SH-SY5Y (cell line): ENCODE results near the gene KLK14.

ENCODE experiments used
- GATA2 ChIP-seq: IDR thresholded peaks from 2 replicates; pipeline ENCODE4 v1.6.1; 2011; ENCODE audit warnings: mild to moderate bottlenecking, low read depth, low read length
- GATA3 ChIP-seq: IDR thresholded peaks from 2 replicates; pipeline ENCODE4 v1.6.1; 2011; ENCODE audit warnings: low read depth, mild to moderate bottlenecking, low read length, moderate library complexity

The KLK14 gene

DNA sequence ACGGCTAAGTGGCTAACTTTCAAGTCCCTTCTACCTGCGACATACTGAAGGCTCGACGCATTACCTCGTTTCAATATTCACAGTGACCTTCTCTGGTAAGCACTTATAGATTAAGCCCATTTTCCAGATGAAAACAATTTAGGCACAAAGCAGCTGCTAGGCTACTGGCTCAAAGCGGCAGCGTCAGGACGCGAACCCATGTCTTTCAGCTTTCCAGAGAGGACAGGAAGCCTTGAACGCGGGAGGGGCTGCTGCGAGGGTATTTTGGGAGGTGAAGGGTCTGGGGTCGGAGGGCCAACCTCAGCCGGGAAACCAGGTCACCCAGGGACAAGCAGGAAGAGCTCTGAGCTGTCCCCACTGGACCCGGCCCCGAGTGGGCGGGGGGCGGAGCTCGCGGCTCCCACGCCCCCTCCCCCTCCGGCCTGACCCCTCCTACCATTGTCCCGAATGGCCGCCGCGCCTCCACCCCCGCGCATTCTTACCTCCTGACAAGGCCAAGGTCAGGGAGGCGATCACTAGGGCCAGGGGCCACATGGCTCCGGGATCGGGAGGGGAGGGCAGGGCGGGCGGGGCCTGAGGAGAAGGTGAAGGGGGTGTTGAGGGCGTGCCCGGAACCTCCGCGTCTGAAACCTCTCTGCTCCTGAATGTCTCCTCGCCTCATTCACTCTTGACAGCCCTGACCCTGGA, 18.0 kb downstream of the KLK14 start, which contains the start of gene KLK13:
Gene KLK13 (minus strand): TSS at position 559 of the 687 bp plus-strand sequence. CDS start 25 bp downstream, at position 534.
- TF ChIP-seq GATA3, result no peak
- TF ChIP-seq GATA2, result no peak

GRCh38 chr19:51063664-51064063, 19.0 kb downstream of the KLK14 start:
- TF ChIP-seq GATA3 (no peak), GATA2 (no peak)

GRCh38 chr19:51060973-51061372, 21.7 kb downstream of the KLK14 start:
- TF ChIP-seq GATA2 (no peak), GATA3 (no peak)

GRCh38 chr19:51060336-51060735, 22.4 kb downstream of the KLK14 start:
- no peak for TF ChIP-seq GATA3
- TF ChIP-seq GATA2, result no peak

DNA sequence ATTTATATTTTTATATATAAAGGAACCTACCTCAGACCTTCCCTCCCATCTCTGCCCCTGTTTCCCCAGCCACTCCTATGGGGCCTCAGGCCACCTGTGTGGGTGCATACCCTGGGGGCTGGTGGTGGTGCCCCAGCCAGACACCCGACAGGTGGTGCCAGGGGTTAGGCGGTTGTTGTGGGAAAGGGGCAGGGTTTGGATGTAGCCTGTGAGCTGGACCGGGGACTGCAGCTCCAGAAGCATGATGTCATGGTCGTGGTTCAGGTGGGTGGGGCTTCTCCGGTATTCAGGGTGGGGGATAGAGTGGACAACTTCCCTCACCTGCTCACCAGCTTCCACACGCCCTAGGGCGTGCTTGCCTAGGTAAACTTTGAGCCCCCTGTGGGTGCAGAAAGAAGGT, 23.0 kb downstream of the KLK14 start:
- TF ChIP-seq GATA3 (no peak), GATA2 (no peak)

DNA sequence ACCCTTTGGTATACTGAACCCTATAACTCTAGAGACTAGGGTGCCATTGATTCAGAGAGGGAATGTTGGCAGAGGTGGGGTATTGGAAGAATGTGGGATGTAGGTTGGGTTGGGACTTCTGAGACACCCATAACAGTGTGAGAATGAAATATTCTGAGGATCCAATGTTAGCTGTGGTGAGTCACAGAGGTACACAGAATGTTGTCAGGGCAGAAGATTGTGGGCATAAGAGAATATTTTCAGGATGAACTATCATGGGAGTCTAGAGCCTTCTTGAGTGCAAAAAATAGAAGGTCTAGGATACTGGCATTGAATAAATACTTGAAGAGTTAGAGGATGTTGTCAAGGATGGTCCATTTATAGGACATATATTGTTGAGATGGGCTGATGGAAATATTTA, 26.8 kb downstream of the KLK14 start:
- TF ChIP-seq GATA2, result no peak
- no peak for TF ChIP-seq GATA3

DNA sequence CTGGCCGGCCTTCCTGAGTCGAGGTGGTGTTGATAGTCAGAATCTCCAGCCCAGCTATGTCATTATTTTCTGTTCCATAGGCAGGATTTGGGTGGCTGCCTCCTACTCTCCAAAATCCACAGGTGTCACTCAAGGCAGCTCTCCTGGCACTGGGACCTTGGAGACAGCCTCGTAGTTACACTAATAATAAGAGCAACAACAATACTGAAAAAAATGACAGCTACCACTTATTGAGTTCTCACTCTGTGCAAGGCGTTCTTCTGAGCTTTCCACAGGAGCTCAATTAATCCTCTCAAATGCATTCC, 35.7 kb downstream of the KLK14 start:
- TF ChIP-seq GATA2 (no peak), GATA3 (no peak)

- TF ChIP-seq GATA2 (no peak), GATA3 (no peak)
Measured at GRCh38 chr19:51044327-51044726, 38.4 kb downstream of the KLK14 start.

DNA sequence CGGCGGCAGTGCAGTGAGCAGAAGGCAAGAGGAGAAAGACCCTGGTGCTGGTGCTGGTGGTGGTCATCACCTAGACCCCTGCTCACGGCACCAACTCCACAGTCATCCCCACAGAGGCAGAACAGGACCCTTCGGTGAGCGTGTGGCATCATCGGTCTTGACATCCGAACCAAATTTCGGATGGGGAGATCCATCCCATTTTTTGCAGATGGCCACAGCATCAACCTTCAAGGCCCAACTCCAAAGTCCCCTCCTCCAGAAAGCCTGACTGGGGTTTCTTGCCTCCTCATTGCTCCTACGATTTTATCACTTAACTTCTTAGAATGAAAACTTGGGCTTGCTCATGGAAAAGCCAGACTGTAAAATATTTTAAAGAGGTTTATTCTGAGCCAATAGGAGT, 39.2 kb downstream of the KLK14 start:
- TF ChIP-seq GATA2 (no peak), GATA3 (no peak)

GRCh38 chr19:51040151-51040550, 42.5 kb downstream of the KLK14 start:
- no peak for TF ChIP-seq GATA3
- TF ChIP-seq GATA2, result no peak

- no peak for TF ChIP-seq GATA3
- TF ChIP-seq GATA2, result no peak
Measured at GRCh38 chr19:51036519-51036918, 46.2 kb downstream of the KLK14 start.

DNA sequence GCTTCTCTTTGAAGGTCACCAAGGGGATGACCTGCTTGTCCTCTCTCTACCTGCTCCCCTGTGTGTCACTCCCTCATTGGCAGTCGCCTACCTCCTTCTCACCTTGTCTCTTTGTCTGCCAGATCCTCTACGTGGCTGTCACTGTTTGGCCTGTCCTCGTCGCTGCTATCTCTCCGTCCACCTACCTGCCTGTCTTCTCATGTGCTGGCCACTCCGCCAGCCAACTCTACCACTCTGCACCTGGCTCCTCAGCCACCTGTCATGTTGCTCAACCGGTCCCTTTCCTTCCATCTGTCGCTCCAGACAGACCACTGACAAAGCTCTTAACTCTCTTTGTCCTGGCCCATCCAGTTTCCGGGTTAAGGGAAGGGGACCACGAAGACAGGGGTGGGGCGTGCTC, 48.0 kb downstream of the KLK14 start, which contains the start of gene KLK12:
Gene KLK12 (minus strand): TSS at position 299 of the 400 bp plus-strand sequence. CDS start 381 bp downstream, outside the sequence.
- no peak for TF ChIP-seq GATA3

DNA sequence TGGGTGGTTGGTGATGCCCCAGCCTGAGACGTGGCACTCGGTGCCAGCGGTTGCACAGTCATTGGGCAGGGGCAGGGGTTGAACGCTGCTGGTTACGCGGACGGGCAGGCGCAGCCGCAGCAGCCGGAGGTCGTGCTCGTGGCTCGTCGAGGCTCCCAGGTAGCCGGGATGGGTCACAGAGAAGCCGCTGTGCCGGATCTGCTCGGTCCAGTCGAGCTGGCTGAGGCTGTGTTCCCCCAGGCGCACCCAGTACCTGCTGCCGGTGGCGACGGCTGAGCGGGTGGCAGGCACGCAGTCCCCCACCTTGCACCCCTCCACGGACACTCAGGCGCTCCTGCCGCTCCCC, 50.8 kb downstream of the KLK14 start:
- TF ChIP-seq GATA2, result no peak
- no peak for TF ChIP-seq GATA3

- TF ChIP-seq GATA2, result no peak
- no peak for TF ChIP-seq GATA3
Measured at GRCh38 chr19:51031220-51031879, 51.3 kb downstream of the KLK14 start.

DNA sequence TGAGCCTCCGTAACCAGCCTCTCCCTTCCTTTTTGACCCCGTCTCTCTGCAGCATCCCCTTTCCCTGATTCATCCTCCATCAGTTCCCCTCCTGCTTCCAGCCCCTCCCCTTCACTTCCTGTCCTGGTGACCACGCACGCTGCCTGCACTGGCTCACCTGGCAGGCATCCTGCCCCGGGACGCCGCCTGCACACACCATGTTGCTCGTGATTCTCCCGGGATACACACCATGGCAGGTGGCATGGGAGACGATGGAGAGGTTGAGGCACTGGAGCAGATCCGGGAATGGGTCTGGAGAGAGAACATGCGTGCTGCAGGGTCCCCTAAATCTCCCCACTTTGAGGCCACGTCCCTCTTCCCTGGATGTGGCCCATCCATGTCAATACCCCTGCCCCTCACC, 52.1 kb downstream of the KLK14 start:
- TF ChIP-seq GATA2 (no peak), GATA3 (no peak)
